Liver (tissue), 3 donors: ENCODE results near the gene VSX2.

ENCODE experiments used
- FOXA2 ChIP-seq: IDR thresholded peaks from 2 replicates; pipeline ENCODE4 v1.6.1; 2016; ENCODE audit warnings: antibody characterized with exemption
- JUND ChIP-seq, 2 donors: IDR thresholded peaks; 2 replicates each; pipeline ENCODE4 v1.6.1; 2016; ENCODE audit warnings: antibody characterized with exemption in 2 of 2
- RAD21 ChIP-seq, 2 donors: IDR thresholded peaks; 2 replicates each; pipeline ENCODE4 v1.6.1; 2016; ENCODE audit warnings: antibody characterized with exemption in 2 of 2, mild to moderate bottlenecking in 2 of 2
- RXRA ChIP-seq, 2 donors: IDR thresholded peaks; 2 replicates each; pipeline ENCODE4 v1.6.1; 2017 to 2018; ENCODE audit warnings: antibody characterized with exemption in 2 of 2, mild to moderate bottlenecking in 1 of 2
- TAF1 ChIP-seq: conservative IDR thresholded peaks from 2 replicates; pipeline ENCODE4 v1.6.1; 2016; ENCODE audit warnings: antibody characterized with exemption, mild to moderate bottlenecking
- YY1 ChIP-seq: IDR thresholded peaks from 2 replicates; pipeline ENCODE4 v1.6.1; 2016; ENCODE audit warnings: antibody characterized with exemption, mild to moderate bottlenecking
- TF ChIP-seq, protein P1 (sequence below): fragments of 150-350 bp; IDR thresholded peaks from 2 replicates; pipeline ENCODE4 v1.5.1; 2017; ENCODE audit warnings: improper control_type of control experiment, low read depth, low read length; ENCODE audit not compliant: missing input control
- TF ChIP-seq, protein P2 (sequence below): IDR thresholded peaks from 2 replicates; pipeline ENCODE4 v1.6.1; 2016; ENCODE audit warnings: antibody characterized with exemption
- TF ChIP-seq, protein P3 (sequence below): IDR thresholded peaks from 2 replicates; pipeline ENCODE4 v1.6.1; 2016; ENCODE audit warnings: antibody characterized with exemption, mild to moderate bottlenecking
- TF ChIP-seq, protein P4 (sequence below): IDR thresholded peaks from 2 replicates; pipeline ENCODE4 v1.6.1; 2016; ENCODE audit warnings: antibody characterized with exemption
- donor health status: healthy.
- donor health status: healthy.

DNA sequence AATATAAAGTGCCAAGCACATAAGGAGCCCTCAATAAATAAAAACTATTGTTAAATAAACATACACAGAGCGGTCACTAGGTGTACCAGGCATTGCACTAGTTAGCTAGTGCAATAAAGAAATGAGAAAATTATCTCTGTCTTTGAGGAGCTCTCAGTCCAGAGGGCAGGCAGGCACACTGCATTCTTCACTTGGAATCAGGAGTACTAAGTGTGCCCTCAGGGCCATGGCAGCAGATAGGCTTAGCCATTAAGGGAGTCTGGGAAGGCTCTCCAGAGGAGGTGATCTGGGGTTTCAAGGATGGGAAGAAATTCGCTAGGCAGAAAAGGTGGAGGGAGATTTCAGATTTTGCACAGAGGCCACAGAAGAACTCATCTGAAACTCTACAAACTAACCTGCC is 54.4 kb downstream of the VSX2 start:
- TF ChIP-seq, protein P1, sequence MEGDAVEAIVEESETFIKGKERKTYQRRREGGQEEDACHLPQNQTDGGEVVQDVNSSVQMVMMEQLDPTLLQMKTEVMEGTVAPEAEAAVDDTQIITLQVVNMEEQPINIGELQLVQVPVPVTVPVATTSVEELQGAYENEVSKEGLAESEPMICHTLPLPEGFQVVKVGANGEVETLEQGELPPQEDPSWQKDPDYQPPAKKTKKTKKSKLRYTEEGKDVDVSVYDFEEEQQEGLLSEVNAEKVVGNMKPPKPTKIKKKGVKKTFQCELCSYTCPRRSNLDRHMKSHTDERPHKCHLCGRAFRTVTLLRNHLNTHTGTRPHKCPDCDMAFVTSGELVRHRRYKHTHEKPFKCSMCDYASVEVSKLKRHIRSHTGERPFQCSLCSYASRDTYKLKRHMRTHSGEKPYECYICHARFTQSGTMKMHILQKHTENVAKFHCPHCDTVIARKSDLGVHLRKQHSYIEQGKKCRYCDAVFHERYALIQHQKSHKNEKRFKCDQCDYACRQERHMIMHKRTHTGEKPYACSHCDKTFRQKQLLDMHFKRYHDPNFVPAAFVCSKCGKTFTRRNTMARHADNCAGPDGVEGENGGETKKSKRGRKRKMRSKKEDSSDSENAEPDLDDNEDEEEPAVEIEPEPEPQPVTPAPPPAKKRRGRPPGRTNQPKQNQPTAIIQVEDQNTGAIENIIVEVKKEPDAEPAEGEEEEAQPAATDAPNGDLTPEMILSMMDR = no peak
- TF ChIP-seq FOXA2 (no peak), TAF1 (no peak), YY1 (no peak), RAD21 (IDR thresholded peaks at IDR 0.05) (no peak), RXRA (IDR thresholded peaks at IDR 0.05) (no peak), JUND (IDR thresholded peaks at IDR 0.05) (no peak)
- TF ChIP-seq, protein P2, sequence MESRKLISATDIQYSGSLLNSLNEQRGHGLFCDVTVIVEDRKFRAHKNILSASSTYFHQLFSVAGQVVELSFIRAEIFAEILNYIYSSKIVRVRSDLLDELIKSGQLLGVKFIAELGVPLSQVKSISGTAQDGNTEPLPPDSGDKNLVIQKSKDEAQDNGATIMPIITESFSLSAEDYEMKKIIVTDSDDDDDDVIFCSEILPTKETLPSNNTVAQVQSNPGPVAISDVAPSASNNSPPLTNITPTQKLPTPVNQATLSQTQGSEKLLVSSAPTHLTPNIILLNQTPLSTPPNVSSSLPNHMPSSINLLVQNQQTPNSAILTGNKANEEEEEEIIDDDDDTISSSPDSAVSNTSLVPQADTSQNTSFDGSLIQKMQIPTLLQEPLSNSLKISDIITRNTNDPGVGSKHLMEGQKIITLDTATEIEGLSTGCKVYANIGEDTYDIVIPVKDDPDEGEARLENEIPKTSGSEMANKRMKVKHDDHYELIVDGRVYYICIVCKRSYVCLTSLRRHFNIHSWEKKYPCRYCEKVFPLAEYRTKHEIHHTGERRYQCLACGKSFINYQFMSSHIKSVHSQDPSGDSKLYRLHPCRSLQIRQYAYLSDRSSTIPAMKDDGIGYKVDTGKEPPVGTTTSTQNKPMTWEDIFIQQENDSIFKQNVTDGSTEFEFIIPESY = no peak
- TF ChIP-seq, protein P3, sequence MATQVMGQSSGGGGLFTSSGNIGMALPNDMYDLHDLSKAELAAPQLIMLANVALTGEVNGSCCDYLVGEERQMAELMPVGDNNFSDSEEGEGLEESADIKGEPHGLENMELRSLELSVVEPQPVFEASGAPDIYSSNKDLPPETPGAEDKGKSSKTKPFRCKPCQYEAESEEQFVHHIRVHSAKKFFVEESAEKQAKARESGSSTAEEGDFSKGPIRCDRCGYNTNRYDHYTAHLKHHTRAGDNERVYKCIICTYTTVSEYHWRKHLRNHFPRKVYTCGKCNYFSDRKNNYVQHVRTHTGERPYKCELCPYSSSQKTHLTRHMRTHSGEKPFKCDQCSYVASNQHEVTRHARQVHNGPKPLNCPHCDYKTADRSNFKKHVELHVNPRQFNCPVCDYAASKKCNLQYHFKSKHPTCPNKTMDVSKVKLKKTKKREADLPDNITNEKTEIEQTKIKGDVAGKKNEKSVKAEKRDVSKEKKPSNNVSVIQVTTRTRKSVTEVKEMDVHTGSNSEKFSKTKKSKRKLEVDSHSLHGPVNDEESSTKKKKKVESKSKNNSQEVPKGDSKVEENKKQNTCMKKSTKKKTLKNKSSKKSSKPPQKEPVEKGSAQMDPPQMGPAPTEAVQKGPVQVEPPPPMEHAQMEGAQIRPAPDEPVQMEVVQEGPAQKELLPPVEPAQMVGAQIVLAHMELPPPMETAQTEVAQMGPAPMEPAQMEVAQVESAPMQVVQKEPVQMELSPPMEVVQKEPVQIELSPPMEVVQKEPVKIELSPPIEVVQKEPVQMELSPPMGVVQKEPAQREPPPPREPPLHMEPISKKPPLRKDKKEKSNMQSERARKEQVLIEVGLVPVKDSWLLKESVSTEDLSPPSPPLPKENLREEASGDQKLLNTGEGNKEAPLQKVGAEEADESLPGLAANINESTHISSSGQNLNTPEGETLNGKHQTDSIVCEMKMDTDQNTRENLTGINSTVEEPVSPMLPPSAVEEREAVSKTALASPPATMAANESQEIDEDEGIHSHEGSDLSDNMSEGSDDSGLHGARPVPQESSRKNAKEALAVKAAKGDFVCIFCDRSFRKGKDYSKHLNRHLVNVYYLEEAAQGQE = no peak
- TF ChIP-seq, protein P4, sequence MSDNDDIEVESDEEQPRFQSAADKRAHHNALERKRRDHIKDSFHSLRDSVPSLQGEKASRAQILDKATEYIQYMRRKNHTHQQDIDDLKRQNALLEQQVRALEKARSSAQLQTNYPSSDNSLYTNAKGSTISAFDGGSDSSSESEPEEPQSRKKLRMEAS = no peak
